GM21423 (cell line): ENCODE data around the gene SCN7A.
"Not testable (repeated sequence)": the region's sequence is repeated elsewhere in the genome, so short reads cannot be mapped to it uniquely, and the experiment has no call there.

Experiments used
- ATAC-seq: cut with Tn5 transposase; IDR thresholded peaks from one replicate; pipeline ENCODE4 v1.9.1; 2021; ENCODE audit warnings: mild to moderate bottlenecking, moderate library complexity; ENCODE audit not compliant: unreplicated experiment

Gene SCN7A

GRCh38 chr2:166360906-166361305 is 133.1 kb downstream of the SCN7A start:
- no peak for ATAC-seq

GRCh38 chr2:166360426-166360825 is 133.6 kb downstream of the SCN7A start:
- ATAC-seq: no peak

DNA sequence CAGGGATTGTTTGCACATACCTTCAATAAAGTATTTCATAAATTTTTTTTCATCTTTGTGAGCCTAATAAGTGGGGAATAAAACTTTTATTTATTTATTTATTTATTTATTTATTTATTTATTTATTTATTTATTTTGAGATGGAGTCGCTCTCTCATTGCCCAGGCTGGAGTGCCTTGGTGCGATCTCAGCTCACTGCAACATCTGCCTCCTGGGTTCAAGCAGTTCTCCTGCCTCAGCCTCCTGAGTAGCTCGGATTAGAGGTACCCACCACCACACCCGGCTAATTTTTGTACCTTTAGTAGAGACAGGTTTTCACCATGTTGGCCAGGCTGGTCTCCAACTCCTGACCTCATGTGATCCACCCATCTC is 136.1 kb downstream of the SCN7A start:
- not testable (repeated sequence) for ATAC-seq

DNA sequence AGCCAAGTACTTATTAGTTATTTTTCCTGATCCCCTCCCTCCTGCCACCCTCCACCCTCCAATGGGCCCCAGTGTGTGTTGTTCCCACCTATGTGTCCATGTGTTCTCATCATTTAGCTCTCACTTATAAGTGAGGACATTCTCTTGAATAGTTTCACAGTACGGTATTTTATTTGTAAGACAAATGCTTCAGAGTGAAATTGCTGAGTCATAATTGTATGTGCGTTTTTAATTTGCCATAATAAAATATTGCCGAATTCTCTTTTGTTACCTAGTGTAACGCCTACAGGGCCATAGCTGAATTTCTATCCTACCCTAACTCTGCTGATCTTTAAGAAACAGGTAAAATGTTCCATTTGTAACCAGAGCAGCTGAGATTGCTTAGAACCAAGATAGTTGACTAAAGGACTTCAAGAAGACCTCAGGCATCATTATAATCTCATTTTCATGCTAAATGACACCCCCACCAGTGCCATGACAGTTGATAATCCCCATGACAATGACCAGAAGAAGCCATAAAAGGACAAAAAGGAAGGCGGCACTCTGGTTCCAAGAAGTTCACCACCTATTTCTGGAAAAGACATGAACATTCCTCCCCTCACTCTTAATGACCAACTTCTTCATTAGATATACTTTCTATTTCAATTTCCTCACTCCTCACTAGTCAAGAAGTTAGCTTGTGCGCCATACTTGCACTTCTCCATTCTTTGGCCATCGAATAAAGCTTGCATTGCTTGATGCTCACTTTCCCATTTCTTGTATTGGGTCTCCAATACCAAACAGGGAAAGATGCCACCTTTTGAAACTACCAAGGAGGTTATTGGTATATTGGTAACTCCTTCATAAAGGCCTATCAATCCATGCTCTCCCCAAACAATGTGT is 136.7 kb downstream of the SCN7A start:
- ATAC-seq: no peak
